Colon (tissue), 2 donors: Measurements from ENCODE around the gene FAM20C.

Source experiments
- FAIRE-seq: peaks from 2 replicates; lab custom pipeline; 2012; peaks lifted over from hg19 to GRCh38; lab: Jason Lieb, UNC
- donor health status: control.
- donor health status: control.

Gene FAM20C

DNA sequence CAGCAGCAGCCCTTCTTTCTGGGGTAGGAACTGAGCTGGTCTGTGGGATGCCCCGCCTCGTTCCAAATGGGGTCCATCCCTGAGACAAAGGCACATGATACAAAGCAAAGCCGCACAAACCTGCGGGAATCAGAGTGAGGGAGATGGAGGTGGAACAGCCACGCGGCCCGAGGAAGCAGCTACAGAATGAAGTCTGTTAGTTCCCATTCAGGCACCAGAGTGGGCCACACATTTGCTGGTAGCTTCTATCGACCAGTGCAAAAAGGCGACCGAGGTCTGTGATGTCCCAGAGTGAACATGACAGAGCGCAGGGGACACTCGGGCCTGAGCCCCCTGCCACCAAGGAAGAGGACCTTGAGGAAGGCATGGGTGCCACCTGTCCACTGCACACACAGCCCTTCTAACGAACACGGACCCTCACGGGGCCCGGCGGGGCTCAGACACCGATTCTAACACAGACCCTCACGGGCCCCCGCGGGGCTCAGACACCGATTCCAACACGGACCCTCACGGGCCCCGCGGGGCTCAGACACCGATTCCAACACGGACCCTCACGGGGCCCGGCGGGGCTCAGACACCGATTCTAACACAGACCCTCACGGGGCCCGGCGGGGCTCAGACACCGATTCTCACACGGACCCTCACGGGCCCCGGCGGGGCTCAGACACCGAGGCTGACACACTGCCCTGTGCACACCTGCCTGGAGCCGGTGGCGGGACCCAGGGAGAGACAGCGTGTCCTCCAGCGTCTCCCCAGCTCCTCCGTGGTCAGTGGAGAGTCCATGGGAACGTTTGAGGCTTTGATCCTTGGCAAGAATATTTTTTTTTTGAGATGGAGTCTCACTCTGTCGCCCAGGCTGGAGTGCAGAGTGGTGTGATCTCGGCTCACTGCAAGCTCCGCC, 32.8 kb upstream of the FAM20C start:
- no peak for FAIRE-seq

DNA sequence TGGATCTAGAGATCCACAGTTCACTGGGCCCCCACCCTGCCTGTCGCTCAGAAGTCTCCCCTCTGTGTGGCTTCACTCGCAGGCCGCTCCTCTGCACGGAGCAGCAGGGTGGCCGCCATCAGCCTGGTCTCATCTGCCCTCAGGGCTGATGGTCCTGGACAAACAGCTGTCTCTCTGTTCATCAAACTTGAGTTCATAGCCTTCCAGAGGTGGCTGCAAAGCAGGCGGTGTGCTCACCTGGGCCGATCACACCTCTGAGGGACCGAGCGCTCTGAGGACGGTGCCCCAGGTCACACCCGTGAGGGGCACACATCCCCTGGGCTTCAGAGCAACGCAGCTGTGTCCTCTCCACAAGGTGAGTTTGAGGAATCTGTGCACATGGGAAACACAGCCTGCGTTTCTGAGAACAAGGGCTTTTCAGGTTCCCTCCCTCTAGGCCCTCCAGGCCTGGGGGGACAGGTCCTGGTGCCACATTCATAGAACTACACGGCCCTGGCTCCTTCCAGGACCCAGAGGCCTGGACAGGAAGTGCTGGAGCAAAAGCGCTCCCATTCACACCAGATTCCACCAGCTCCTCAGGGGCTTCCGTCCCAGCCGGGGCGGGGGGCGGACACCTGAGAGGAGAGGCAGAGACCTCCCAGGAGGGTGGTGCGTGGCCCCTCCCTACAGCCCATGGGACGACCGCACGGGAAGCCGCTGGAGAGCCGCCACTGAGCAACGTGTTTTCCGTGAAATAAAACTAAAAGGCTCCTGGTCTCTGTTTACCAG, 31.2 kb upstream of the FAM20C start:
- no peak for FAIRE-seq

GRCh38 chr7:162632-163297, 29.6 kb upstream of the FAM20C start:
- FAIRE-seq: no peak

DNA sequence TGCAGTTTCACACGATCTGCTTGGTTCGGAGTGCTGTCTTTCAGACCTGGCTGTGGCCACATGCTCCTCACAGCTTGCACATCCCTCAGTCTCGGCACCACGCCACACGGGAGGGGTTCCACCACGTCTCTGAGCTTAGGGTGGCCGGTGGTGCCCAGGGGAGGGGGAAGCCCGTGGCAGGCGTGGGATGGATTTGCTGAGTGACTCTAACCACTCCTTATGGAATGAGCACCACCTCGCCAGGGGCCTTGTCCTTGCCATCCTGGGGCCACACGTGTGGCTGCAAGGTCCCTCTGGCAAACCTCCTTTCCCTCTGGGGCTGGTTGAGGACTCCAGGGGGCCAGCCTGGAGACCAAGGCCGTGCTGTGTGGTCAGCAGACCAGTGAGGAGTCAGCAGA, 29.1 kb upstream of the FAM20C start:
- FAIRE-seq: no peak

- no peak for FAIRE-seq
Measured at GRCh38 chr7:163971-164881, 28.1 kb upstream of the FAM20C start.

DNA sequence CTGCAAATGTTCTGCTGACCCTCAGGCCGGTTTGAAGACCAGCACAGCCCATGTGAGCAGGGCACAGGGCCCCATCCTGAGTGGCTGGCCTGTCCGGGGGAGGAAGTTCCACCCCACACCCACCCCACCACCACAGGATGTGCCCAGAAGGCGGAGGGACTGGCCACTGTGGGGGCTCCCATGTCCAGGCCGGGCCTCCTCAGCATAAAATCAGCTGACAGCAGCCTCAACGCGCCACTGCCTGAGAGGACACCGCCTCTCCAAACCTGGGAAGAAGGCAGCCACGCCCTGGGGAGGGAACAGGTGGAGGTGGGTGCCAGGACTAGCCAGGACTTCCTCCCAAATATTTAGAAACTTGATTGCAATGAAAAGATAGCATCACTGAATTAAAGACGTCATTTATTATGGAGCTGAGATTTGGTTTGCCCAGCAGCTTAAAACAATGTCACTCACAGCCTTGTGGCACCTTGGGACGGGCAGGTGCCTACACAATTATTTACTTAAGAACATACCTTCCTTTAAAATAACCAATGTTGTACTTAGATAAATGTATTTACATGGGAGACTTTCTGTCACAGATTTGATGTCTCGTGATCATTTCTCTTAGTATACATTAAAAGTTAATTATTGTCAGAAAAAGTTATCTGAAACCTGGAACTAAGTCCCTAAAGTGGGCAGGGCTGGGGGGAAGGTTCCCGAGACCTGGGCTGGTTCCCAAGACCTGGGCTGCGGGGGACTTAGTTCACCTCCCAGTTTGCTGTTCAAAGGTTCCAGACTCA, 27.3 kb upstream of the FAM20C start:
- FAIRE-seq: no peak

- no peak for FAIRE-seq
Measured at GRCh38 chr7:165661-166337, 26.6 kb upstream of the FAM20C start.

GRCh38 chr7:166338-167060, 25.9 kb upstream of the FAM20C start:
- FAIRE-seq: no peak

DNA sequence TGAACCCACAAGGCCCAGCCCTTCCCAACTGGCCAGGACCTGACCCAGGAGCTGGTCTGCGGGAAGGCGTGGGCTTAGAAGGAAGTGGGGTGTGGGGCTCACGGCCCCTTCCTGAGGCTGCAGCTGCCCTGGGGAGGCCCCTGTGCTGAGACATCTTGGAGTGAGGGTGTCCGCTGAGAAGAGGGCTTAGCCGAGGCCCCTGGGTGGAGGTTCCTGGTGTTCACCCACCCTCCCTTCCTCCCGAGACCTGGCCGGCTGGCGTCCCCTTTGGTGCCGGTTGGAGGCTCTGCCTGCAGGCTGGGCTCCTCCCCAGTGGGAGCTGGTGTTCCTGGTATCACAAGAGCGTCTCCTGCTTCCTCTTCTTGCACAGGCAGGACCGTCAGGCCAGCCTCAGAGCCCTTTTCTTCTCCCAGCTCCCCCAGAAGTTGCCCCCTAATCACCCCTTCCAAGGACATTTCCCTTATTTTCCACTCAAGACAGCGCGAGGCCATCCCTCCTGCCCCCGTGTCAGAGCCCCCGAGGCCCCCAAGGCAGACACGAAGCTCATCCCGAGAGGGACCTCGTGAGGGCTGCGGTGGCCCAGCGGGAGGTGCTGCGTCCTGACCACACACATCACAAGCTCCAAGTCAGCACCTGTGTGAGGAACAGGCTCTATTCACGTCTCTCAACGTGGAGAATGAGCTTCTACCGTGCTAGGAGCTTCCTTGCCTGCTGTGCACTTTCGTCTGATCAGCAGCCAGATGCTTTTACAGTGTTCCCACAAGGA, 25.1 kb upstream of the FAM20C start:
- FAIRE-seq: no peak

- FAIRE-seq: no peak
Measured at GRCh38 chr7:167976-168791, 24.2 kb upstream of the FAM20C start.

- no peak for FAIRE-seq
Measured at GRCh38 chr7:169276-170172, 22.8 kb upstream of the FAM20C start.

DNA sequence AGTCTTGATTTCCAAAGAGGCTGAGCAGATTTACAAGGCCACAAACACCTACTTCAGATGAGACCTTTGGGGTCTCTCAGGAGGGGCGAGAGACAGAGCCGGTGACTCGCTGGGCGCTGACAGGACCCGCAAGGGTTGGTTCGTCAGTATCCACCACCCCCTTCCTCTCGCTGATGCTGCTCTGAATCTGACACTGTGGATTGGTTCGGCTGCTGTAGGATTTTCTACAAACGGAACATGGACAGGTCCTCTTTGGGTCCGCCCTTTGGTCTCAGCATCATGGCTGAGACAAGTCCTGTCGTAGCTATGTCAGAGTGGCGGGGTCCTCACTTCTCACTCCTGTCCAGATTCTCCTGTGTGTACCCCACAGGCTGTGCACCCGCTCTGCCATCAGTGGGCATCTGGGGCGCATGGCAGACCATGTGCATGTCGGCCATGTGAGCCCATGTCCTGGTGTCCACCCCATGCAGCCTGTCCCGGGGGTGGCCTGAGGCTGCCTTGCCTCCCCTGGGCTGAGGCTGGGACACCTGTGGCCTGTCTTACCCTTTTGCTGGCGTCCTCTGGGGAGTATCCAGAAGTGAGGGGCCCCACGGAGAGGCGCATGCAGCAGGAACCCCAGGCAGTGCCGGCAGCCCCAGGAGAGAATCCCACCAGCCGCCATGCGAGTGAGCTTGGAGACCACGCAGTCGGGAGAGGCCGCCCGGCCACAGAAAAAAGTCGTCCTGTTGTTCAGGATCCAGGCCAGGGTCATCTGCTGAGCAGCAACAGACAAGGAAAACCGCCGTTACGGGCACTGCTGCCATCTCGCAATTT, 21.6 kb upstream of the FAM20C start:
- no peak for FAIRE-seq

DNA sequence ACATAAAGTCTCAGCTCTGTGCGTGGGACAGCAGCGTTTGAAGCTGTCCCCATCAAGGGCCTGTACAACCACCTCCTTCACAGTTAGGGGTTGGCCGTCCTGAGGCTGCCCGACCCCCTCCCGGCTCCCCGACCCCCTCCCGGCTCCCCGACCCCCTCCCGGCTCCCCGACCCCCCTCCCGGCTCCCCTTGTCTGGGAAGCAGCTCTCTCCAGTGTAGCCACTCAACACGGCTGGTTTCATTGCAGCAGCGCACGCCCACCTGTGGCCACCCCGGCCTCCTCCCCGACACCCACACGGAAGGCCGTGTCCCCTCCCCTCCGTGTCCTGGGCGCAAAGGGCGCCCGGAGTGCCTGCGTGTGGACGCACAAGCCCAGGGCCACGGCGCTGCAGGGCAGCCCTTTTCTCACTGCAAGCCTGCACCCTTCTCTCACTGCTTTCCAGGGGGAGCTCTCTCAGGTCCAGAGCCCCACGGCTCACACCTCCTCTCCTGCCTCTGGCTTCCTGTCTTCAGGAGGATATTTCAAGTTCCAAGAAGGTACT, 20.9 kb upstream of the FAM20C start:
- no peak for FAIRE-seq

DNA sequence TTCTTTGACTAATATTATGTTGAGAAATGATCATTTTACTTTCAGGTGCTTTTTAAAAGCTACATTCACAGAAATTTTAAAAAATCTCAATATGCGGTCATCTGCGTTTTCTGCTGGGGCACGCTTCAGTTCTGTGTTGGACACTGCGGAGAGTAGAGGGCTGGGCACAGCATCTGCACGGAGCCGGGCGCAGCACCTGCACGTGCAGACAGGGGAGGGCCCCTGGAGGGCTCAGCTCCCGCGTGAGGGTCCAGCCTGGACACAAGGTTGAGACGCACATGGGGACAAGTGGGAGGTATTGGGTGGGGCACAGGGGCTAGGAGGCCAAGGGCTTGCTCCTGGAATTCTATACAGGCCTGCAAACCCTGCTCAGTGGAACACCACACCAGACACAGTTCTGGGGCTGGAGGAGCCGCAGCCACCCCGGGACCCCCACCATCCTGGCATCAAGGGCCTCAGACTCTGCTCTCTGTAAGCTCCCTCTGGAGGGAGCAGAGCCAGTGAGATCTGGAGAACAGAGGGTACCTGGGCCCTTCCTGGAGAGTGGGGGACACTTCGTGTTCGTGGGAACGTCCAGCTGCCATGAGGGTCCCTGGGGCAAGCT, 20.4 kb upstream of the FAM20C start:
- no peak for FAIRE-seq

GRCh38 chr7:173209-173918, 19.0 kb upstream of the FAM20C start:
- no peak for FAIRE-seq
